ENCODE data around the gene SMARCE1. TPM values are rescaled to one million over a fixed set of nuclear protein-coding genes. Genes with fewer than 3 reads are reported as not detected.

Gene SMARCE1
- total RNA-seq (76.9 TPM), polyA plus RNA-seq (100 to 1,000 TPM; 169 to 228 (median 179) TPM)

DNA sequence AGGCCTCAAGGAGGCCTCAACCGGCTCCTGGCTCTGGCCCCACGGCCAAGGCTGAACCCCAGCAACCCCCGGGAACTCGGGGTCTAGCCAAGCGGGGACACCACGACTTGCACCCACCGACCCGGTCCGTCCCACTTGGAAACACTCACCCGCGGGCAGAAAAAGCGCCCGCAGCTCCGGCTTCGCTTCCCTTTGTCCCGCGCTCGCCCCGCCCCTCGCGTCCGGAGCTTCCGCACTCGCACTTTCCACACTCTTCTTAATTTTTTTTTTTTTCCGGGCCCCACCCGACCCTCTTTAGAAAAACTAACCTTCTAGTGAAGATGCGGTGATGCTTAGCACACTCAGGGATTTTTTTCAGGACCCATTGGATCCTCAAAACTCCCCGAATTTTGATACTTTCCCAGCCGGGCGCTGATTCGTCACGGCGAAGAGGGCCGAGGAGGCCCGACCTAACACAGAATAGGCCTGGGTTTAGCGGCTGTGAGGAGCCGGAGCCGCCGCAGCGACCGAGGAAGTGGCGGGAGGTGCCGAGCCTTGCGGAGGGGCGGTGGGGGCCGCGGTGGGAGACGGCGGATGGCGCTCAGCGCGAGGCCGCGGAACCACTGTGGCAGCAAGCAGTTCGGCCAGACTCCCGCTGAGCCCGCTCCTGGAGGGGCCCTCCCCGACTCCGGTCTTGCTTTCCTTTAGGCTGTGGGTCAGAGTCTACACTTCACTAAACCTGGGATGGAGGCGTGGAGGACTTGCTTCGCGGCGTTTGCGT lies at the start of gene SMARCE1:
Gene SMARCE1, minus strand, starts transcription at position 195 of the 760 bp plus-strand sequence. CDS start 2,016 bp downstream, outside the sequence.
- Mint-ChIP-seq H3K4me1 (peaks cover 34 to 62% (median 51%) of the 10 kb centered on the region in 4 donors), H3K9me3 (peaks cover 0 to 1% (median 0%) of the 10 kb centered on the region in 7 donors), H3K36me3 (peaks cover 14% of the 10 kb centered on the region), H3K4me3 (peak within 1 kb of the TSS; percentile 96 to 100 (median 98)), H3K27me3 (no peaks in the 10 kb centered on the region), H3K27ac (peak within 1 kb of the TSS; percentile 97 to 100 (median 99))
- Histone ChIP-seq H3K4me3 (ENCODE audit: low read depth, low read length) (peak within 1 kb of the TSS; percentile 79), H3K27me3 (ENCODE audit: control insufficient read depth, insufficient read depth, low read length) (no peaks in the 10 kb centered on the region), H3K4me1 (ENCODE audit: control insufficient read depth, insufficient read depth, low read length, poor library complexity, severe bottlenecking) (peaks cover 37% of the 10 kb centered on the region), H3K9me3 (ENCODE audit: control insufficient read depth in 2 of 2, low read length in 2 of 2) (no peaks in the 10 kb centered on the region), H3K27ac (ENCODE audit: insufficient read depth, low read length, poor library complexity, severe bottlenecking) (peak within 1 kb of the TSS; percentile 97), H3K36me3 (ENCODE audit: control insufficient read depth, insufficient read depth, low read length) (peaks cover 18% of the 10 kb centered on the region)
- ATAC-seq (ENCODE audit: low read depth in 2 of 2) (peak; percentile 80 to 85), DNase-seq (peak; percentile 62 to 87 (median 78))

DNA sequence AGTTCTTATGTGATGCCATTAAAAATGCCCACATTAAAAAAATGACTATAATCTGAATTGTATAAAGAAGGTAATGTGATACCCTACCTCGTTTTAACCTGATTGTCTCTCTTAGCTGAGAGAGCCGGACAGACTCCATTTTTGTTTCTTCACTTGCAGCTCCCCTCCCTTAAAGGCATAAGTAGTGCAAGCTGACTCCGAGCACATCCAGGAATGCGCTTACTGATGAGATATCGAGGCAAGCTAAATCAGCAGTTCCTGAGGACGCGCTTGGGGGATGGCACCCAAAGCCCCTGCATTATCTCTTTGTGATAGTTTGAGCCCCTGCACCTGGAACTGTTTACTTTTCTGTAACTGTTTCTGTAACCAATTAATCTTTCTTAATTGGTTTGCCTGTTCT lies 49.7 kb upstream of the SMARCE1 start:
- no peaks in the 10 kb centered on the region for H3K9me3 ChIP-seq (ENCODE audit: control insufficient read depth in 2 of 2, low read length in 2 of 2)
- no peaks in the 10 kb centered on the region for H3K4me1 ChIP-seq (ENCODE audit: control insufficient read depth, insufficient read depth, low read length, poor library complexity, severe bottlenecking)
- H3K27me3 Mint-ChIP-seq, result peaks cover 64% of the 10 kb centered on the region
- H3K36me3 Mint-ChIP-seq, result no peaks in the 10 kb centered on the region
- ATAC-seq (ENCODE audit: low read depth in 2 of 2) (no peak), DNase-seq (no peak)
- peaks cover 14% of the 10 kb centered on the region for H3K27me3 ChIP-seq (ENCODE audit: control insufficient read depth, insufficient read depth, low read length)
- peaks cover 0 to 5% (median 3%) of the 10 kb centered on the region in 4 donors for H3K4me1 Mint-ChIP-seq
- H3K36me3 ChIP-seq (ENCODE audit: control insufficient read depth, insufficient read depth, low read length), result no peaks in the 10 kb centered on the region
- H3K4me3 Mint-ChIP-seq, result no peak overlapping the region
- no peaks in the 10 kb centered on the region for H3K9me3 Mint-ChIP-seq
- H3K27ac ChIP-seq (ENCODE audit: insufficient read depth, low read length, poor library complexity, severe bottlenecking), result no peak overlapping the region
- peak overlapping the region in 1 of 3 donors; percentile 5 for H3K27ac Mint-ChIP-seq
- no peak overlapping the region for H3K4me3 ChIP-seq (ENCODE audit: low read depth, low read length)

DNA sequence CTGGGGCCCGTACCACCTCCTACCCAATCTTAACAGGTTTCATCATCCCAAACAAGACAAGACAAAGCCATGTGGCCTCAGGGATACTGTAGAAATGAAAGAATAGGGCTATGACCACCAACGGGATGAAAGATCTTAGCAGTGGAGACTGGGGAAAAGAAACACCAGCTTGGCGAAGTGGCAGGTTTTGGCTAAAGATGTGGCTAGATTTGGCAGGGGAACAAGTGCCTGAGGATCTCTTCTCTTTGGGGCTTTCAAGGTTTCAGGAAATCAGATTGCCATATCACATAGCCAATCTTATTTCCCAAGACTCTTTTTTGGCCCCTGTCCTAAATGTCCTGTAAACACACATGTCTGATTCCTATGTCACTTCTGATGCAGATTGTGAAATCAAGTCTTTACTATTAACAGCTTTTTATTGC lies 49.0 kb upstream of the SMARCE1 start:
- ATAC-seq (ENCODE audit: low read depth in 2 of 2) (no peak), DNase-seq (no peak)
- H3K4me1 Mint-ChIP-seq, result peaks cover 0 to 5% (median 3%) of the 10 kb centered on the region in 4 donors
- peaks cover 61% of the 10 kb centered on the region for H3K27me3 Mint-ChIP-seq
- no peaks in the 10 kb centered on the region for H3K36me3 Mint-ChIP-seq
- Histone ChIP-seq H3K27me3 (ENCODE audit: control insufficient read depth, insufficient read depth, low read length) (peaks cover 14% of the 10 kb centered on the region), H3K27ac (ENCODE audit: insufficient read depth, low read length, poor library complexity, severe bottlenecking) (no peak overlapping the region), H3K9me3 (ENCODE audit: control insufficient read depth in 2 of 2, low read length in 2 of 2) (no peaks in the 10 kb centered on the region), H3K36me3 (ENCODE audit: control insufficient read depth, insufficient read depth, low read length) (no peaks in the 10 kb centered on the region), H3K4me1 (ENCODE audit: control insufficient read depth, insufficient read depth, low read length, poor library complexity, severe bottlenecking) (no peaks in the 10 kb centered on the region), H3K4me3 (ENCODE audit: low read depth, low read length) (no peak overlapping the region)
- H3K4me3 Mint-ChIP-seq, result no peak overlapping the region
- no peak overlapping the region for H3K27ac Mint-ChIP-seq
- no peaks in the 10 kb centered on the region for H3K9me3 Mint-ChIP-seq

DNA sequence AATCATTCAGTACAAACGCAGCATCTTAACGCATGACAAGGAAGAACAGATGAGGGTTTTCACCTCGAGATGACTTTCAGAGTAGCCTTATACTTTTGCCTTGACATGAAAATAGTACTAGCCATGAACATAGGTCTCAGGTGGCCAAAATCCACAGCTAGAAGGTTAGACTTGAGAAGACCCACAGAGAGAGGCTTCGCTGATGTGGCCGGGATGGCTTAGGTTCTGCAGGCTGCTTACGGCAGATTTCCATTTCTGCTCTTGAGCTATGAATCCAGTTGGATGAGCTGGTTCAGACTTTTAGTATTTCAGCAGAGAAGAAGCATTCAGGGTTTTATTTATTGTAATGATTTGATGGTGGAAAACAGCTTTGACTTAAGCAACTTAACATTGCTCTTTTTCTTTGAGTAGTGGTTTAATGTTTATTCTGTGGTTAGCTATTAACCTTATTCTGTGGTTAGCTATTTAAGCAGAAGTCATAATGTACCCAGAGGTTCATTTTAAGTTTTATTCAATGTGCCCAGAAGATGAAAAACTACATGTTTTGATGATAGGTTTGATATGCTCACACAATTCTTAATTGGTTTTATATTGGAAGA lies 48.4 kb upstream of the SMARCE1 start:
- Histone ChIP-seq H3K9me3 (ENCODE audit: control insufficient read depth in 2 of 2, low read length in 2 of 2) (no peaks in the 10 kb centered on the region), H3K36me3 (ENCODE audit: control insufficient read depth, insufficient read depth, low read length) (no peaks in the 10 kb centered on the region), H3K27me3 (ENCODE audit: control insufficient read depth, insufficient read depth, low read length) (peaks cover 14% of the 10 kb centered on the region), H3K4me1 (ENCODE audit: control insufficient read depth, insufficient read depth, low read length, poor library complexity, severe bottlenecking) (no peaks in the 10 kb centered on the region), H3K4me3 (ENCODE audit: low read depth, low read length) (no peak overlapping the region), H3K27ac (ENCODE audit: insufficient read depth, low read length, poor library complexity, severe bottlenecking) (no peak overlapping the region)
- DNase-seq (no peak), ATAC-seq (ENCODE audit: low read depth in 2 of 2) (no peak)
- Mint-ChIP-seq H3K27me3 (peaks cover 58% of the 10 kb centered on the region), H3K4me3 (no peak overlapping the region), H3K27ac (no peak overlapping the region), H3K9me3 (no peaks in the 10 kb centered on the region), H3K36me3 (no peaks in the 10 kb centered on the region), H3K4me1 (peaks cover 0 to 5% (median 3%) of the 10 kb centered on the region in 4 donors)

DNA sequence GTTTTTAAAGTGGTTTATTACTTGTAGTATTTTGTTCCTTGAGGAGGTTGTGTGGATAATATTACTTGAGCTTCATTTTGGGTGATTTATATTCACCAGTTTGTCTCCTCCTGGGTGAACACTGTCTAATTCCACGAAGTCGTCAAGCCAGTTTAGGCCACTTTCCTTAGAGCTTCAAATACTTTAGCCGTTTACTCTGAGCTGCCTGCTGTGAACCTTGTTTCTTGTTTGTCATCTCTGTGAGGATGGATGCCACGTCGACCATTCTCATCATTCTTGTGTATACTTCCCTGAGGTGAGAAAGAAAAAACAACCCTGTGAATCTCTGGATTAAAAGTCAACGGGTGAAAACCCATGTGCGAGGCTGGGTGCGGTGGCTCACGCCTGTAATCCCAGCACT lies 47.0 kb upstream of the SMARCE1 start:
- Histone ChIP-seq H3K27me3 (ENCODE audit: control insufficient read depth, insufficient read depth, low read length) (peaks cover 14% of the 10 kb centered on the region), H3K9me3 (ENCODE audit: control insufficient read depth in 2 of 2, low read length in 2 of 2) (no peaks in the 10 kb centered on the region), H3K36me3 (ENCODE audit: control insufficient read depth, insufficient read depth, low read length) (no peaks in the 10 kb centered on the region), H3K4me1 (ENCODE audit: control insufficient read depth, insufficient read depth, low read length, poor library complexity, severe bottlenecking) (no peaks in the 10 kb centered on the region), H3K4me3 (ENCODE audit: low read depth, low read length) (no peak overlapping the region), H3K27ac (ENCODE audit: insufficient read depth, low read length, poor library complexity, severe bottlenecking) (no peak overlapping the region)
- Mint-ChIP-seq H3K27me3 (peaks cover 56% of the 10 kb centered on the region), H3K9me3 (peaks cover 0 to 1% (median 0%) of the 10 kb centered on the region in 7 donors), H3K36me3 (no peaks in the 10 kb centered on the region), H3K27ac (no peak overlapping the region), H3K4me1 (peaks cover 0 to 5% (median 3%) of the 10 kb centered on the region in 4 donors), H3K4me3 (no peak overlapping the region)
- ATAC-seq (ENCODE audit: low read depth in 2 of 2) (no peak), DNase-seq (no peak)

DNA sequence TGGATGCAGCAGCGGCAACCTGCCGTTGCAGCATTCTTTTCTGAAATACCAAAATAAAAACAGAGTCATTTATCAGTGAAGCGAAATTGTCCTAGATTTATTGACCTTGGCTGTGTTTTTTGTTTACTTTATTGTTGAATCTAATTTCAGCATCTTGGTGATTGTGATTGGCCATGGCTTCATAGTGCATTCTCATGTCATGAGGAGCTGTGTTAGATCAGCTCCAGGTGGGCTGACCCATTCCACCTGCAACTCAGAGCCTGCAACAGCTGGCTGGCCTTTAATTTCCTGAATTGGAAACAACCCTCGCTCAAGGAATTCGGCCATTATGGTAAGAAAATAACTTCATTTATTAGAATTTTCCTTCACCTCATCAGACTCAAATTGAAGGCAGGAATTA lies 39.5 kb upstream of the SMARCE1 start:
- Histone ChIP-seq H3K9me3 (ENCODE audit: control insufficient read depth in 2 of 2, low read length in 2 of 2) (no peaks in the 10 kb centered on the region), H3K36me3 (ENCODE audit: control insufficient read depth, insufficient read depth, low read length) (no peaks in the 10 kb centered on the region), H3K27ac (ENCODE audit: insufficient read depth, low read length, poor library complexity, severe bottlenecking) (no peak overlapping the region), H3K27me3 (ENCODE audit: control insufficient read depth, insufficient read depth, low read length) (peaks cover 3% of the 10 kb centered on the region), H3K4me3 (ENCODE audit: low read depth, low read length) (no peak overlapping the region), H3K4me1 (ENCODE audit: control insufficient read depth, insufficient read depth, low read length, poor library complexity, severe bottlenecking) (no peaks in the 10 kb centered on the region)
- no peaks in the 10 kb centered on the region for H3K4me1 Mint-ChIP-seq
- H3K36me3 Mint-ChIP-seq, result no peaks in the 10 kb centered on the region
- ATAC-seq (ENCODE audit: low read depth in 2 of 2) (no peak), DNase-seq (no peak)
- no peak overlapping the region for H3K27ac Mint-ChIP-seq
- H3K4me3 Mint-ChIP-seq, result no peak overlapping the region
- peaks cover 0 to 2% (median 0%) of the 10 kb centered on the region in 7 donors for H3K9me3 Mint-ChIP-seq
- peaks cover 32% of the 10 kb centered on the region for H3K27me3 Mint-ChIP-seq

DNA sequence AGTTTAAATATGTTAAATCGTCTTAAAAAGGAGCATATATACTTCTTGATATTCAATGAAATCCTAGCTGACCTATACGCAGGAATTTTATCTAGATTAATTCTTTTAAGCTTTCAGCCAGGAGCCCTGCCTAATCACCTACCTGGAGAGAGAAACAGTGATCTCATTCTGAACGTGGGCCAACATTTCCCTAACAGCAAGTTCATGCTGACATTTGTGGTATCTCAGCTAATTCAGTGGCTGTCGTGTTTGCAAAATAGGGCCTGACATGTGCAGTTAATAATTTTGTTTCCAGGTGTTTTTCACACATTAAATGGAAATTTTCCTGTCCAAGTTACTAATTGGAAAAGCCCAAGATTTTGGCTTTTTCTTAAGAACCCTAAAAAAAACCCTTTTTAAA lies 38.6 kb upstream of the SMARCE1 start:
- Histone ChIP-seq H3K4me3 (ENCODE audit: low read depth, low read length) (no peak overlapping the region), H3K36me3 (ENCODE audit: control insufficient read depth, insufficient read depth, low read length) (no peaks in the 10 kb centered on the region), H3K27ac (ENCODE audit: insufficient read depth, low read length, poor library complexity, severe bottlenecking) (no peak overlapping the region), H3K4me1 (ENCODE audit: control insufficient read depth, insufficient read depth, low read length, poor library complexity, severe bottlenecking) (no peaks in the 10 kb centered on the region), H3K27me3 (ENCODE audit: control insufficient read depth, insufficient read depth, low read length) (peaks cover 5% of the 10 kb centered on the region), H3K9me3 (ENCODE audit: control insufficient read depth in 2 of 2, low read length in 2 of 2) (no peaks in the 10 kb centered on the region)
- H3K4me1 Mint-ChIP-seq, result no peaks in the 10 kb centered on the region
- H3K36me3 Mint-ChIP-seq, result no peaks in the 10 kb centered on the region
- peaks cover 0 to 3% (median 0%) of the 10 kb centered on the region in 7 donors for H3K9me3 Mint-ChIP-seq
- peaks cover 36% of the 10 kb centered on the region for H3K27me3 Mint-ChIP-seq
- ATAC-seq (ENCODE audit: low read depth in 2 of 2), result no peak
- no peak overlapping the region for H3K27ac Mint-ChIP-seq
- no peak for DNase-seq
- no peak overlapping the region for H3K4me3 Mint-ChIP-seq

Data from CD4-positive, CD25-positive, alpha-beta regulatory T cell (primary cell).